ENCODE data around the gene C16orf92. TPM values are rescaled to one million over a fixed set of nuclear protein-coding genes. Genes with fewer than 3 reads are reported as not detected.

C16orf92 gene
- total and polyA plus RNA-seq, 2 of the 8 experiments (the other 6 are each of a cell fraction or from before 2014, with no cell fraction given) = not detected

DNA sequence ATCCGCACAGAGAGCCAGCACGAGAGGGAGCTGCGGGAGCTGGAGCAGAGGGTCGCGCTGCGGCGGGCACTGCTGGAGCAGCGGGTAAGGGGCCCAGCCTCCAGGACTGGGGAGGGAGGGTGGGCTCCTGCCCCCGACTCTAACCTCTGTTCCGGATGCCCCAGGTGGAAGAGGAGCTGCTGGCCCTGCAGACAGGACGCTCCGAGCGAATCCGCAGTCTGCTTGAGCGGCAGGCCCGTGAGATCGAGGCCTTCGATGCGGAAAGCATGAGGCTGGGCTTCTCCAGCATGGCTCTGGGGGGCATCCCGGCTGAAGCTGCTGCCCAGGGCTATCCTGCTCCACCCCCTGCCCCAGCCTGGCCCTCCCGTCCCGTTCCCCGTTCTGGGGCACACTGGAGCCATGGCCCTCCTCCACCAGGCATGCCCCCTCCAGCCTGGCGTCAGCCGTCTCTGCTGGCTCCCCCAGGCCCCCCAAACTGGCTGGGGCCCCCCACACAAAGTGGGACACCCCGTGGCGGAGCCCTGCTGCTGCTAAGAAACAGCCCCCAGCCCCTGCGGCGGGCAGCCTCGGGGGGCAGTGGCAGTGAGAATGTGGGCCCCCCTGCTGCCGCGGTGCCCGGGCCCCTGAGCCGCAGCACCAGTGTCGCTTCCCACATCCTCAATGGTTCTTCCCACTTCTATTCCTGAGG, 32.0 kb upstream of the C16orf92 start (continued):
- TF ChIP-seq, protein P1, sequence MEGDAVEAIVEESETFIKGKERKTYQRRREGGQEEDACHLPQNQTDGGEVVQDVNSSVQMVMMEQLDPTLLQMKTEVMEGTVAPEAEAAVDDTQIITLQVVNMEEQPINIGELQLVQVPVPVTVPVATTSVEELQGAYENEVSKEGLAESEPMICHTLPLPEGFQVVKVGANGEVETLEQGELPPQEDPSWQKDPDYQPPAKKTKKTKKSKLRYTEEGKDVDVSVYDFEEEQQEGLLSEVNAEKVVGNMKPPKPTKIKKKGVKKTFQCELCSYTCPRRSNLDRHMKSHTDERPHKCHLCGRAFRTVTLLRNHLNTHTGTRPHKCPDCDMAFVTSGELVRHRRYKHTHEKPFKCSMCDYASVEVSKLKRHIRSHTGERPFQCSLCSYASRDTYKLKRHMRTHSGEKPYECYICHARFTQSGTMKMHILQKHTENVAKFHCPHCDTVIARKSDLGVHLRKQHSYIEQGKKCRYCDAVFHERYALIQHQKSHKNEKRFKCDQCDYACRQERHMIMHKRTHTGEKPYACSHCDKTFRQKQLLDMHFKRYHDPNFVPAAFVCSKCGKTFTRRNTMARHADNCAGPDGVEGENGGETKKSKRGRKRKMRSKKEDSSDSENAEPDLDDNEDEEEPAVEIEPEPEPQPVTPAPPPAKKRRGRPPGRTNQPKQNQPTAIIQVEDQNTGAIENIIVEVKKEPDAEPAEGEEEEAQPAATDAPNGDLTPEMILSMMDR (IDR thresholded peaks at IDR 0.05; ENCODE audit: control extremely low read depth in 1 of 3, insufficient read depth in 1 of 3, low read depth in 1 of 3, low read length in 3 of 3) = no peak
- TF ChIP-seq HDAC2 (IDR thresholded peaks at IDR 0.05; ENCODE audit: borderline replicate concordance in 1 of 2, low read depth in 2 of 2, low read length in 2 of 2) (no peak), TEAD4 (IDR thresholded peaks at IDR 0.05; ENCODE audit: low read depth, low read length) (no peak), ASH2L (IDR thresholded peaks at IDR 0.05; ENCODE audit: low read length) (no peak), BRCA1 (IDR thresholded peaks at IDR 0.05; ENCODE audit: low read depth, low read length) (no peak), BACH1 (IDR thresholded peaks at IDR 0.05; ENCODE audit: low read length) (no peak)

All from H1 (cell line).